Measurements from ENCODE around the gene CHID1.

DNA sequence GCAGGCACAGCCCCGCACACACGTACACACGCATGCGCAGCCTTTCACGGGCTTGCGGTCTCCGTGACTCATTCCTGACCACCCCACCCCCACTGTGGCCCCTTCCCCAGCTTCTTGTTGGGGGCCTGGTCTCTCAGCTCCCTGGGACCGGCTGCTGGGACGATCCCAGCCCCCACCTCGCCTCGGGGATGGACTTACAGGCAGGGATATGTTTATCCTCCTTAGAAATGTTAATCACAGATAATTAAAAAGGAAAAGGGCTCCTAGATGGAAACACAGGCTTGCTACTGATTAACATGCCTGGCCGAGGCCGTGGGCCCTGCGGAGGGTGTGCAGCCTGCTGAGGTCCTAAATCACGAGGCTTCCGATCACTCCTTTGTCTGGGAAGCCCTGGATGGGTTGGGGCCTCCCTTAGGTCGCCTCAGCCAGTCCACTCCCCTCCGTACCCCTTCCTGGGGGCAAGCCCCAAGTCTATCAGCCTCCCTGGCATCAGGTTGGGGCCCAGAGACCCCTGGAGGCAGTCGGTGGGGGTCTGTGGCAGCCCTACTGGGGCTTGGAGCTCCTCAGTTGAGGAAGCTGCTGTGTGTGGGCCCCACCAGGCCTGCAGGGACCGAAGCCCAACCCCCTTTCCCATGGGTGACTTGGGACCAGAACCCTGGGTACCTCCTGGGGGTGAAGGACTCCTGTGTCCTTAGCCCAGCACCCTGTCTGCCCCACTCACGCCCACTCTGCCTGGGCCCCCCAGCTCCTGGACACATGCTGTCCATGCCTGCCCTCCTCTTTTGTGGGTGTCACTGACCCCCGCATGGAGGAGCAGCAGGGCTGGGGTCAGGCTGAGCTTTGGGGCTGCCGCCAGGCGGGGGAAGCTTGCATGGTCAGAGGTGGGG, 47.3 kb downstream of the CHID1 start:
- TF ChIP-seq, protein P1, sequence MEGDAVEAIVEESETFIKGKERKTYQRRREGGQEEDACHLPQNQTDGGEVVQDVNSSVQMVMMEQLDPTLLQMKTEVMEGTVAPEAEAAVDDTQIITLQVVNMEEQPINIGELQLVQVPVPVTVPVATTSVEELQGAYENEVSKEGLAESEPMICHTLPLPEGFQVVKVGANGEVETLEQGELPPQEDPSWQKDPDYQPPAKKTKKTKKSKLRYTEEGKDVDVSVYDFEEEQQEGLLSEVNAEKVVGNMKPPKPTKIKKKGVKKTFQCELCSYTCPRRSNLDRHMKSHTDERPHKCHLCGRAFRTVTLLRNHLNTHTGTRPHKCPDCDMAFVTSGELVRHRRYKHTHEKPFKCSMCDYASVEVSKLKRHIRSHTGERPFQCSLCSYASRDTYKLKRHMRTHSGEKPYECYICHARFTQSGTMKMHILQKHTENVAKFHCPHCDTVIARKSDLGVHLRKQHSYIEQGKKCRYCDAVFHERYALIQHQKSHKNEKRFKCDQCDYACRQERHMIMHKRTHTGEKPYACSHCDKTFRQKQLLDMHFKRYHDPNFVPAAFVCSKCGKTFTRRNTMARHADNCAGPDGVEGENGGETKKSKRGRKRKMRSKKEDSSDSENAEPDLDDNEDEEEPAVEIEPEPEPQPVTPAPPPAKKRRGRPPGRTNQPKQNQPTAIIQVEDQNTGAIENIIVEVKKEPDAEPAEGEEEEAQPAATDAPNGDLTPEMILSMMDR (IDR thresholded peaks at IDR 0.05; ENCODE audit: low read depth, low read length): no peak
- no peak for TF ChIP-seq POLR2A (IDR thresholded peaks at IDR 0.05; ENCODE audit: extremely low read depth, insufficient read length)
- TF ChIP-seq, protein P2, sequence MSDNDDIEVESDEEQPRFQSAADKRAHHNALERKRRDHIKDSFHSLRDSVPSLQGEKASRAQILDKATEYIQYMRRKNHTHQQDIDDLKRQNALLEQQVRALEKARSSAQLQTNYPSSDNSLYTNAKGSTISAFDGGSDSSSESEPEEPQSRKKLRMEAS (IDR thresholded peaks at IDR 0.05; ENCODE audit: low read depth, low read length): no peak

Data from NB4 (cell line).